HG03039 (cell line): ENCODE data around the gene SYNM.

ENCODE experiments used
- ATAC-seq: cut with Tn5 transposase; IDR thresholded peaks from one replicate; pipeline ENCODE4 v1.9.1; 2021; ENCODE audit warnings: mild to moderate bottlenecking, moderate library complexity; ENCODE audit not compliant: unreplicated experiment

Gene SYNM

DNA sequence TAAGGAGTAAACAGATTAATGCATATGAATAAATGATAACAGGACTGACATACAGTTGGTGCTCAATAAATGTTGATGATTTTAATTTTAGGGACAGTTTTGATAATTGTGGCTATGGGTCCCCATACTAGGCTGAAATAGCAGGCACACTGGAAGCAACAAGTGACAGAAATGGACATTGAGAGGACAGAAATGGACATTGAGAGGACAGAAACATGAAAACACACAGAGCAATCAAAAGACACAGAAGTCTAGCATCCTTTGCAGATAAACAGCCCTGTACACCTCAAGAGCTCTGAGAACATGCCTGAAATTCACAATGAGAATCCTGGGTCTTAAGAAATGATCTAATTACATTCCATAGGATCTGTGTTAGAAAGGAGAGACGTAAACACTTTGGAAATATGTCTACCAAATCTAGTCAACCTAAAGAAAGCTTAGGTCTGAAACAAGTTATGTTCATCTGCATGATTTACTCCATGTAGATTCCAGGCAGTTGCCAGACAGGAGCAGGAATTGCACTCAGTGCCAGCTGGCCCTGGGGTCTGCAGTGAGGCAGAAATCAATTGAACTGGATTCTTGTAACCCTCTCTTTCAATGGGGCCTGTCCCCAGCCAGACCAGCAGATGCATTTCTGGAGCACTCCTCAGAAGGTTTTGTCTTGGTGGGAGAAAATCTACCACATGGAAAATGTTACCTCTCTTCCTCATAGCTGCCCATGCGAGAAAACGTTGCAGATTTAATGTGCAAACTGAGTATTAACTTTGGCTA, 60.3 kb downstream of the SYNM start:
- ATAC-seq = no peak

GRCh38 chr15:99165956-99166689, 61.2 kb downstream of the SYNM start:
- no peak for ATAC-seq

- ATAC-seq = no peak
These were observed 62.3 kb downstream of the SYNM start for GRCh38 chr15:99167201-99167600.

GRCh38 chr15:99167640-99168039, 62.8 kb downstream of the SYNM start:
- ATAC-seq = no peak

DNA sequence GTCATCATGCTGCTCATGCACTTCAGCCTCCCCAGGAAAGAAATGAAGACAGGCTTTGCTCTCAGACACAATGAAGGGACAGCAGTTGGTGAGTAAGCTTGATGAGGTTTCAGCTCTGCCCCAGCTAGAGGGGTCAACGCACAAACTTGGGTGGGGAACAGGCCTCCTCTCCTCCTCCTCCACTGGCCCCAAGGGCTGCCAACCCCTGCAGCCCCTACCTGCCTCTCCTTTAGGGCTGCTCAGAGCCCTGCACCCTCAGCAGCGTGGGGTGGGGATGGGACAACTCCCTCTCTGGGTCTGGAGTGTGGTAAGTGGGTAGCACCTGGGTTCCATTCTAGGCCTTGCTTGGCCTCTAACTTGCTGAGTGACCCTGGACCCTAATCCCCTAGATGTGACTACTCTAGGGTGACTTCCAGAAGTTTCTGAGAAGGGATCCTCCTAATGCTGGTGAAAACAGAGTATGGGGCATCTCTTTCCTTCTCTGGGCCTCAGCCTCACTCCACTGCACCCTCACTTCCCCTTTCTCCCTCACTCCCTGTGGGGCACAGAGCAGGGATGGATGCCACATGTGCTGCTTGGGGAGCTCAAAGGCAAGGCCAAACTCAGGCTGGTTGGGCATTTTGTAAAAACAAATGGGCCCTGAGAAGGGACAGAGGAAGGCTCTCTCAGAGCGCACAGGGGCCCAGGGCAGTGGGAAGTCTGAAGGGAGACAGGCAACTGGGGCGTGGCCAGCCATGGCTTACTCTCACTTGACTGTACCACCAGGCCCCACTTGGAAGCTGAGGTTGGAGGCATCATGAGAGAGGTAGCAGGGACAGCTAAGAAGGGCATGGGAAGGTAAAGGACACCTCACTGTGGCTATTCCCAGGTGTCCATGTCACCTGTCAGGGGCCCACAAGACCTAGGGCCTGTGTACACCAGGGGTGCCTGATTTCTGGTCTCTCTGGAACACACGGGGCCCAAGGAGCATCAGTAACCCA, 64.0 kb downstream of the SYNM start:
- ATAC-seq = no peak

- ATAC-seq = no peak
These were observed 65.0 kb downstream of the SYNM start for GRCh38 chr15:99169769-99170311.

GRCh38 chr15:99170476-99171065, 65.7 kb downstream of the SYNM start:
- ATAC-seq = no peak

GRCh38 chr15:99172171-99172570, 67.3 kb downstream of the SYNM start:
- no peak for ATAC-seq

GRCh38 chr15:99172989-99173388, 68.1 kb downstream of the SYNM start:
- no peak for ATAC-seq

DNA sequence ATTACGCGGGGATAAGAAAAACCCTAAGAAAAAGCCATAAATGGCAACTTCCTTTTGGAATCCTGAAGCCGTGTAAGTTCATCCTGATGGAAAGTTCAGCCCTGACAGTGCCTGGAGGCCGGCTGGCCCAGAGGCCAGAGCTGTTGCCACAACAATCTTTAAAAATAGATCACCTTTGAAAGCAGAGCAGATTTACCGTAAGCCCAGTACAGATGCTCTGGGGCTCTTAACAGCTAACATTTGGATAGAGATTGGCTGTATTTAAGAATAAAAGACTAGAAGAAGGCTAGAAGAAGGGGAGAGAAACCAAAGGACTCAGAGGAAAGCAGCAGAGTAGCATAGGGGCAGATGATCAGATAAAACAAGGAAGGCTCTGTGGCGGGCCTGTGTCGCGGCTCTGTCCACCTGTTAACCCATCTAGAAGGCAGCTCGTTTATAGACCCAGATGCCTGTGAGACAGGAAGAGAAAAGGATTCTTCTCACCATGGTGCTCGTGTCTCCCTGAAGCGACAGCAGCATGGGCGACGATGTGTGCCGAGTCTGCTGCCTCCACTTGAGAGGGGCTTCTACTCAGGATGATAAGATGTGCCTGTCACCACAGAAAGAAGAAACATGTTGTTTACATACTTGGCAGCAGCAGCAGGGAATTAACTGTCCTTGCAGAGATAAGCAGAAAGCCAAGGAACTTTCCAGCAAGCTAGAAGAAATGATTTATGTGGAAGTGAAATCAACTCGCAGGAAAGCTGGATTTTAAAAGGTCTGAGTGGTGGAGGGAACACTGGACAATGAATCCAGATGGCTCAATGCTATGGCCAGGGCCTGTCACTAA, 69.9 kb downstream of the SYNM start:
- ATAC-seq = no peak

- ATAC-seq = no peak
These were observed 71.9 kb downstream of the SYNM start for GRCh38 chr15:99176757-99177156.

GRCh38 chr15:99177679-99178078, 72.8 kb downstream of the SYNM start:
- ATAC-seq = no peak

DNA sequence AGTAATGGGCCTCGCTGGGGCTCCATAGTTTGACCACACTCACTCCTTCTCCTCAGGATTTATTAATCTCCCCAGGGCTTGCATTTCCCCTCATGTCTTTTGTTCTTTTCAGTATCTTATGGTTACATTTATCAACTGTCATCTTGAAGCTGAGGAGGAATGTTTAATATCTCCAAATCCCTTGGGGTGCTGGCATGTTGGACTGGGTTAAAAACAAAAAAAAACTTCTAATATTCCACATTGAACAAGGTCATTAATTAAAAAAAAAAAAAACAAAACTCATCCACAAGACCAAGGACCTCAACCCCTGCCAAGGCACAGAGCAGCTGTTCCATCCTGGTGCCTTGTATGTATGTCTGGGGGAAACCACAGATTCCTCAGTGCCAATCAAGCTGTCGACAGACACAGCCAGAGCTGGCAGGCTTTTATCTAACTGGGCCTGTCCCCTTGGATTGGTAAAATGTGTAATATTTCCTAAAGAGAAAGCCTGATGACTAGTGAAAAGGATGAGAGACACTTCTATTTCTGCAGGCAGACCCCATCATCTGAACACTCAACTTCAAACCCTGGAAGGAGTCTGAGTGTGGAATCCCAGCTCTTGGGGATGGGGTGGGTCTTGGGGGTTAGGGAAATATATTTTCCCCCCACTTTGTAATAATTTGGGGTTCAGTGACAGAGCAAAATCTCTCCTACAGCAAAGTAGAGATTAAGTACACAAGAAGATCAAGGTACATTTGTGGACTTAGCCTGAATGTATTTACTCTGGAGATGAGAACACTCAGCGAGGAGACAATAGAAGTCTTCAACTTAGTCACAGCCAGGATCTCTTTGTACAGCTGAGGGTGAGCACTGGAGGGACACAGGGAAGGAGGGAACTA, 75.4 kb downstream of the SYNM start:
- no peak for ATAC-seq

DNA sequence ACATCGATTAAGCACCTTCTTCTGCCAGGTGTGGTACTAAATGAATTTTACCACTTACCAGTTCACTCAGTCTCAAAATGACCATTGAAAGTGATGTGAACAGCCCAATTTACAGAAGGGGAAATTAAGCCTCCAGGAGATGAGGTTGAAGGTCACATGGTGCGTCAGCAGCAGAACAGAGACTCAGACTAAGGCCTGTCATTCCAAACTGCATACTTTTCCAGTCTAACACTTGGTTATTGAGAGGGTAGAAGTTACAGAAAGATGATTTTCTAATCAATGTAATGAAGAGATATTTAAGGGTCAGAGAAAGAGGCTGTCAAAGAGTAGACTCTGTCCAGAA, 76.1 kb downstream of the SYNM start:
- no peak for ATAC-seq

DNA sequence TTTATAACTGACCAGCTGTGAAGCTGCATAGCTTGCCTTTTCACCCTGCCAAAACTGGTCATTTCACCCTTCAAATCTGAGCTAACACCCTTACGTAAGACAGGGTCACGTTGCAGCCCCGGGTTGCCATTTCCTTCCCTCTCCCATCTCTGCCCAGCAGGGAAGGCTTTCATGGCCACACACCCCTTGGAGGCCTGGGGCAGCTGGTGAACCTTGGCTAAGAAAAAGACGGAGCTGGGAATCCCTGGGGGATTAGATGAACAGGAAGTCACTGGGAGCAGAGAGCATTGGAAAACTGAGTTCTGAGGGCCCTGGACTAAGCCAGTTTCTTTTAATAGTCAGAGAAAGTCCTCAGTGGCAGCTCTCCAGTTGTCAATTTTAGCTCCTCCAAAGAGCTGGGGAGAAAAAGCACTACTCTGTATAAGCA, 76.7 kb downstream of the SYNM start:
- ATAC-seq = no peak

DNA sequence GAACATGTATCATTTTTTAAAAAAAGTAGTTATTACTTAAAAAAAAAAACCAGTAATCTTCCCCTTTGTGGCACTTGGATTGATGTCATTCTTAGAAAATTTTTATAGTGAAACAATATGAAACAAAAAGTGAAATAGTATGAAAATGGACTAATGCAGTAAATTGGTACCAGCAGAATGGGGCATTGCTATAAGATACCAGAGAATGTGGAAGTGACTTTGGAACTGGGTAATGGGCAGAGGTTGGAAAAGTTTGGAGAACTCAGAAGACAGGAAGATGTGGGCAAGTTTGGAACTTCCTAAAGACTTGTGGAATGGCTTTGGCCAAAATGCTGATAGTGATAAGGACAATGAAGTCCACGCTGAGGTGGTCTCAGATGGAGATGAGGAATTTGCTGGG, 77.9 kb downstream of the SYNM start:
- ATAC-seq = no peak
